ENCODE data around the gene RAI1.

GRCh38 chr17:17816831-17817551 lies 135.7 kb downstream of the RAI1 start:
- no peak for TF ChIP-seq FOXA1 (IDR thresholded peaks at IDR 0.05)
- no peak for TF ChIP-seq FOXM1 (IDR thresholded peaks at IDR 0.05; ENCODE audit: borderline replicate concordance)
- TF ChIP-seq LEF1 (IDR thresholded peaks at IDR 0.05; ENCODE audit: borderline replicate concordance): no peak
- TF ChIP-seq L3MBTL2 (conservative IDR thresholded peaks at IDR 0.05): no peak
- TF ChIP-seq BHLHE40 (IDR thresholded peaks at IDR 0.05; ENCODE audit: borderline replicate concordance): no peak
- no peak for TF ChIP-seq TARDBP (IDR thresholded peaks at IDR 0.05)
- TF ChIP-seq ZNF384 (IDR thresholded peaks at IDR 0.05): no peak
- TF ChIP-seq SP1 (IDR thresholded peaks at IDR 0.05): no peak
- TF ChIP-seq ARNT (IDR thresholded peaks at IDR 0.05): no peak
- TF ChIP-seq NFRKB (IDR thresholded peaks at IDR 0.05): no peak
- no peak for TF ChIP-seq SUZ12 (IDR thresholded peaks at IDR 0.05)
- no peak for TF ChIP-seq ELF4 (IDR thresholded peaks at IDR 0.05)
- TF ChIP-seq FOXK2 (IDR thresholded peaks at IDR 0.05): no peak

Measured in HEK293T (cell line).